OCI-LY7 (cell line): Measurements from ENCODE around the gene HNMT. TPM values are rescaled to one million over a fixed set of nuclear protein-coding genes. Genes with fewer than 3 reads are reported as not detected.

Source experiments
- BruUV-seq: library from RNA; stranded (reverse); fragments of 400-500 nt; replicated peaks from 2 replicates; lab custom pipeline; 2021; lab: Mats Ljungman, UMichigan
- CTCF ChIA-PET: fragments of 300-600 bp; sonication (Branson Sonifier 250); formaldehyde crosslinking; loops from one replicate; lab custom pipeline; 2022; ENCODE audit warnings: antibody characterized with exemption; ENCODE audit not compliant: unreplicated experiment; lab: Charles Lee
- POLR2A ChIA-PET: fragments of 300-600 bp; sonication (Branson Sonifier 250); formaldehyde crosslinking; loops from one replicate; lab custom pipeline; 2022; ENCODE audit warnings: antibody characterized with exemption; lab: Charles Lee
- DNase-seq: peaks from one replicate; pipeline ENCODE4 v3.0.0-alpha.2; 2015; ENCODE audit warnings: low spot score
- H2AFZ ChIP-seq: fragments of 200-600 bp; sonication (generic), shearing (Covaris generic); 2 replicates; pipeline ENCODE4 v1.6.1; 2014; ENCODE audit warnings: mild to moderate bottlenecking, antibody characterized with exemption, low read length, moderate library complexity
- H3K27ac ChIP-seq: fragments of 200-600 bp; sonication (generic); 2 replicates; pipeline ENCODE4 v1.5.1; 2014; ENCODE audit warnings: mixed run types, low read depth, mild to moderate bottlenecking, moderate library complexity, low read length, inconsistent platforms; ENCODE audit not compliant: poor library complexity, severe bottlenecking
- H3K36me3 ChIP-seq: fragments of 200-600 bp; sonication (generic); 2 replicates; pipeline ENCODE4 v1.6.1; 2014; ENCODE audit warnings: mild to moderate bottlenecking, antibody characterized with exemption, low read length, moderate library complexity, mixed read lengths; ENCODE audit not compliant: insufficient read depth
- H3K4me1 ChIP-seq: fragments of 200-600 bp; sonication (generic); 2 replicates; pipeline ENCODE4 v1.5.1; 2014; ENCODE audit warnings: mild to moderate bottlenecking, low read length; ENCODE audit not compliant: insufficient read depth, poor library complexity, severe bottlenecking
- H3K4me2 ChIP-seq: fragments of 200-600 bp; sonication (generic); 2 replicates; pipeline ENCODE4 v1.6.1; 2014; ENCODE audit warnings: mild to moderate bottlenecking, low read length
- H3K4me3 ChIP-seq: fragments of 200-600 bp; sonication (generic); 2 replicates; pipeline ENCODE4 v1.5.1; 2014; ENCODE audit warnings: mild to moderate bottlenecking, low read depth, low read length; ENCODE audit not compliant: poor library complexity, severe bottlenecking
- H3K79me2 ChIP-seq: fragments of 200-600 bp; sonication (generic); 2 replicates; pipeline ENCODE4 v1.6.1; 2016; ENCODE audit warnings: low read depth, mild to moderate bottlenecking, low read length, moderate library complexity, mixed read lengths; ENCODE audit not compliant: insufficient read depth
- H3K9me2 ChIP-seq: fragments of 200-600 bp; sonication (generic); 2 replicates; pipeline ENCODE4 v1.6.1; 2016; ENCODE audit warnings: mild to moderate bottlenecking, low read length, mixed read lengths; ENCODE audit not compliant: insufficient read depth
- H3K9me3 ChIP-seq: fragments of 200-600 bp; sonication (generic); 2 replicates; pipeline ENCODE4 v1.6.1; 2014; ENCODE audit warnings: mild to moderate bottlenecking, mixed run types, low read length, mixed read lengths
- H4K20me1 ChIP-seq: fragments of 200-600 bp; sonication (generic); 2 replicates; pipeline ENCODE4 v1.6.1; 2014; ENCODE audit warnings: mild to moderate bottlenecking, antibody characterized with exemption, low read length, moderate library complexity, mixed read lengths; ENCODE audit not compliant: insufficient read depth
- CTCF ChIP-seq: fragments of 200-600 bp; sonication (generic); conservative IDR thresholded peaks from 2 replicates; pipeline ENCODE4 v1.5.1; 2014; ENCODE audit warnings: mild to moderate bottlenecking, antibody characterized with exemption, low read length, moderate library complexity, mixed read lengths
- EZH2phosphoT487 ChIP-seq: fragments of 200-600 bp; sonication (generic); IDR thresholded peaks from 2 replicates; pipeline ENCODE4 v1.6.1; 2018; ENCODE audit warnings: low read depth, borderline replicate concordance, mild to moderate bottlenecking, mixed run types, antibody characterized with exemption, low read length, moderate library complexity, mixed read lengths
- intact Hi-C: fragments of 100-400 bp; cut with micrococcal nuclease; formaldehyde crosslinking; loops from one replicate; pipeline ENCODE4 v1.10.0; 2022; ENCODE audit not compliant: unreplicated experiment
- total RNA-seq, 2 experiments: library from RNA; depleted of rRNA in 1 of 2; stranded (reverse); fragments of >200 nt in 1 of 2; shearing (Covaris generic) in 1 of 2; gene quantifications; 2 replicates each; pipeline ENCODE4 v1.2.3, GENCODE V29; 2014 to 2022

The HNMT gene
- total RNA-seq, 2 experiments from 2014 or later = not detected

GRCh38 chr2:138061961-138062360, 97.7 kb downstream of the HNMT start:
- Histone ChIP-seq H3K36me3 (no peaks in the 10 kb centered on the region), H2AFZ (no peak overlapping the region), H3K79me2 (no peaks in the 10 kb centered on the region), H3K4me1 (no peaks in the 10 kb centered on the region), H3K4me3 (no peak overlapping the region), H3K27ac (no peak overlapping the region), H3K4me2 (no peak overlapping the region), H3K9me3 (no peaks in the 10 kb centered on the region), H4K20me1 (no peaks in the 10 kb centered on the region), H3K9me2 (no peaks in the 10 kb centered on the region)
- no peak for DNase-seq
- POLR2A ChIA-PET = no interaction called here
- intact Hi-C loops = no loop called here
- no TSS peak for BruUV-seq
- no peak for TF ChIP-seq EZH2phosphoT487
- no peak for TF ChIP-seq CTCF
- CTCF ChIA-PET = no interaction called here

GRCh38 chr2:138063181-138063580, 98.9 kb downstream of the HNMT start:
- no TSS peak for BruUV-seq

More at GRCh38 chr2:138063181-138063580, 98.9 kb downstream of the HNMT start:
- Histone ChIP-seq H3K4me3 (no peak overlapping the region), H3K4me1 (no peaks in the 10 kb centered on the region), H3K9me2 (no peaks in the 10 kb centered on the region), H4K20me1 (no peaks in the 10 kb centered on the region), H2AFZ (no peak overlapping the region), H3K27ac (no peak overlapping the region), H3K79me2 (no peaks in the 10 kb centered on the region), H3K9me3 (no peaks in the 10 kb centered on the region), H3K36me3 (no peaks in the 10 kb centered on the region), H3K4me2 (no peak overlapping the region)
- intact Hi-C loops = no loop called here
- TF ChIP-seq EZH2phosphoT487 (no peak), CTCF (no peak)
- POLR2A ChIA-PET = interaction anchor here (0.9 to 2.0 kb wide), 2 partner anchors 11 to 21 kb away, joined by 3 to 5 read pairs; no protein-coding TSS in a partner anchor
- CTCF ChIA-PET = no interaction called here
- no peak for DNase-seq
